Gastrocnemius medialis (tissue), 4 donors: Measurements from ENCODE around the gene THADA. TPM values are rescaled to one million over a fixed set of nuclear protein-coding genes. Genes with fewer than 3 reads are reported as not detected.

Experiments
- ATAC-seq, 2 donors: fragments of 150-250 bp; one replicate each; pipeline ENCODE4 v1.9.1; 2016
- DNase-seq, 2 donors: peaks; one replicate each; pipeline ENCODE4 v3.0.0-alpha.2; 2019
- H3K27ac ChIP-seq, 4 donors: fragments of 200-600 bp; sonication (generic); 1 replicate in 1 of 4; 2 replicates in 3 of 4; pipeline ENCODE4 v1.5.1; 2016 to 2018; ENCODE audit warnings: mild to moderate bottlenecking in 2 of 4, moderate library complexity in 1 of 4
- H3K27me3 ChIP-seq, 3 donors: fragments of 200-600 bp; sonication (generic) in 2 of 3; 1 replicate in 1 of 3; 2 replicates in 2 of 3; pipeline versions ENCODE4 v1.5.1 to v1.6.0; 2016 to 2019; ENCODE audit warnings: mild to moderate bottlenecking in 1 of 3, moderate library complexity in 1 of 3
- H3K36me3 ChIP-seq, 2 donors: fragments of 200-600 bp; sonication (generic) in 1 of 2; one replicate each; pipeline ENCODE4 v1.5.1; 2017 to 2018
- H3K4me1 ChIP-seq, 2 donors: fragments of 200-600 bp; sonication (generic) in 1 of 2; one replicate each; pipeline ENCODE4 v1.5.1; 2016 to 2017; ENCODE audit warnings: mild to moderate bottlenecking in 2 of 2
- H3K4me3 ChIP-seq, 4 donors: fragments of 200-600 bp; sonication (generic) in 3 of 4; 1 replicate in 1 of 4; 2 replicates in 3 of 4; pipeline ENCODE4 v1.5.1; 2016 to 2019; ENCODE audit warnings: mild to moderate bottlenecking in 2 of 4
- H3K9me3 ChIP-seq, 3 donors: fragments of 200-600 bp; sonication (generic) in 2 of 3; 1 replicate in 1 of 3; 2 replicates in 2 of 3; pipeline ENCODE4 v1.5.1; 2016 to 2019
- CTCF ChIP-seq, 5 experiments: fragments of 450-650 bp in 3 of 5; fragments of 200-600 bp in 2 of 5; sonication (generic) in 2 of 5; IDR thresholded peaks in 4 of 5; conservative IDR thresholded peaks in 1 of 5; 1 replicate in 4 of 5; 2 replicates in 1 of 5; pipeline ENCODE4 v1.5.1; 2016 to 2019; ENCODE audit warnings: antibody characterized with exemption in 5 of 5, mild to moderate bottlenecking in 3 of 5, moderate library complexity in 3 of 5
- POLR2A ChIP-seq, 2 donors: fragments of 450-650 bp; IDR thresholded peaks; one replicate each; pipeline ENCODE4 v1.6.1; 2017; ENCODE audit warnings: antibody characterized with exemption in 2 of 2, mild to moderate bottlenecking in 2 of 2, moderate library complexity in 2 of 2
- in situ Hi-C, 4 donors: fragments of 200-750 bp; cut with MboI; loops; one replicate each; pipeline versions ENCODE4 v1.15.0 to v1.8.0; 2017; ENCODE audit warnings: low sequenced_read_pairs in 4 of 4
- intact Hi-C: fragments of 100-400 bp; cut with DNase I; formaldehyde crosslinking; loops from one replicate; pipeline ENCODE4 v1.15.1; 2023; ENCODE audit warnings: low total_unique reads
- total RNA-seq, 4 donors: library from RNA; depleted of rRNA; stranded (reverse); fragments of >200 nt; gene quantifications; one replicate each; pipeline versions ENCODE4 v1.1.0 to v1.2.3, GENCODE V29; 2016

Gene THADA
- total RNA-seq, 4 donors from 2014 or later: 13.6 to 19.0 (median 16.2) TPM

DNA sequence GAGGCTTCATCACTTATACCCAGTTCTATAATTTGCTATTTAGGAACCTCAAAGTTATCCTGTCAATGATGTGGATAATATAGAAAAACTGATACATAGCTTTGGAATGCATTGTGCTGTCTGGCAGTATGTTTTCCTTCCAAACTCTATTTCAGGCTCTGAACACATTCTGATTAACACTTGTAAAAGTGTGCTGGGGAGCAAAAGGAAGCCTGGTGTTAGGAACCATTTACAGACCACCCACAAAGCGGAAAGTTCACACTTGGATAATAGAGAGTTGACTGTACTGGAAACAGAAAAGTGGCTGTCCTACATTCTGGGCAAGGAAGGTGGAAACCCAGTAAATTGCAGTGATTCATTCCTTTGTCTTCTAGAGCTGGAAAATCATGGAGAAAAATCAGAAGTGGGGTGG is 254.9 kb downstream of the THADA start:
- ATAC-seq (peak in 1 of 2 donors; percentile 4), DNase-seq (no peak)
- Histone ChIP-seq H3K27me3 (no peaks in the 10 kb centered on the region), H3K9me3 (no peaks in the 10 kb centered on the region), H3K27ac (peak overlapping the region; percentile 35 to 88 (median 68)), H3K36me3 (no peaks in the 10 kb centered on the region), H3K4me3 (no peak overlapping the region), H3K4me1 (peaks cover 59 to 61% of the 10 kb centered on the region in 2 donors)
- intact Hi-C loops (no loop called here), in situ Hi-C loops (no loop called here)
- TF ChIP-seq POLR2A (IDR thresholded peaks at IDR 0.05) (no peak), CTCF (IDR thresholded peaks at IDR 0.05 in 4 of 5, conservative IDR thresholded peaks at IDR 0.05 in 1 of 5) (no peak)

- H3K27me3 ChIP-seq: no peaks in the 10 kb centered on the region
- intact Hi-C loops: no loop called here
- no peak for ATAC-seq
- no peaks in the 10 kb centered on the region for H3K36me3 ChIP-seq
- in situ Hi-C loops: no loop called here
- peaks cover 50 to 52% of the 10 kb centered on the region in 2 donors for H3K4me1 ChIP-seq
- peak overlapping the region; percentile 38 to 88 (median 68) for H3K27ac ChIP-seq
- no peak overlapping the region for H3K4me3 ChIP-seq
- TF ChIP-seq CTCF (IDR thresholded peaks at IDR 0.05 in 4 of 5, conservative IDR thresholded peaks at IDR 0.05 in 1 of 5): no peak
- no peak for TF ChIP-seq POLR2A (IDR thresholded peaks at IDR 0.05)
- no peaks in the 10 kb centered on the region for H3K9me3 ChIP-seq
- DNase-seq: no peak
Measured at GRCh38 chr2:43340066-43340465, 255.8 kb downstream of the THADA start.

- H3K9me3 ChIP-seq: no peaks in the 10 kb centered on the region
- no peaks in the 10 kb centered on the region for H3K36me3 ChIP-seq
- TF ChIP-seq CTCF (IDR thresholded peaks at IDR 0.05 in 4 of 5, conservative IDR thresholded peaks at IDR 0.05 in 1 of 5): no peak
- TF ChIP-seq POLR2A (IDR thresholded peaks at IDR 0.05): peak in 1 of 2 donors; percentile 51
- peak overlapping the region in 2 of 4 donors; percentile 27 to 29 for H3K4me3 ChIP-seq
- intact Hi-C loops: no loop called here
- in situ Hi-C loops: no loop called here
- no peaks in the 10 kb centered on the region for H3K27me3 ChIP-seq
- ATAC-seq: peak; percentile 83 to 93
- H3K4me1 ChIP-seq: peaks cover 45 to 62% of the 10 kb centered on the region in 2 donors
- H3K27ac ChIP-seq: peak overlapping the region; percentile 59 to 86 (median 84)
- peak; percentile 56 to 73 for DNase-seq
Measured at GRCh38 chr2:43333656-43334144, 262.1 kb downstream of the THADA start.

GRCh38 chr2:43333101-43333655 is 262.7 kb downstream of the THADA start:
- Histone ChIP-seq H3K9me3 (no peaks in the 10 kb centered on the region), H3K27me3 (no peaks in the 10 kb centered on the region), H3K27ac (peak overlapping the region; percentile 59 to 86 (median 84)), H3K36me3 (no peaks in the 10 kb centered on the region), H3K4me3 (peak overlapping the region in 3 of 4 donors; percentile 10 to 29 (median 27)), H3K4me1 (peaks cover 48 to 67% of the 10 kb centered on the region in 2 donors)
- TF ChIP-seq POLR2A (IDR thresholded peaks at IDR 0.05): no peak
- TF ChIP-seq CTCF (IDR thresholded peaks at IDR 0.05 in 4 of 5, conservative IDR thresholded peaks at IDR 0.05 in 1 of 5): no peak
- intact Hi-C loops (no loop called here), in situ Hi-C loops (no loop called here)
- ATAC-seq (no peak), DNase-seq (no peak)
